GM19035 (cell line): ENCODE data around the gene B3GNT3.

ENCODE experiments used
- ATAC-seq: cut with Tn5 transposase; IDR thresholded peaks from one replicate; pipeline ENCODE4 v1.9.1; 2021; ENCODE audit not compliant: unreplicated experiment

Gene B3GNT3

GRCh38 chr19:17832443-17833208 is 37.7 kb downstream of the B3GNT3 start:
- no peak for ATAC-seq

DNA sequence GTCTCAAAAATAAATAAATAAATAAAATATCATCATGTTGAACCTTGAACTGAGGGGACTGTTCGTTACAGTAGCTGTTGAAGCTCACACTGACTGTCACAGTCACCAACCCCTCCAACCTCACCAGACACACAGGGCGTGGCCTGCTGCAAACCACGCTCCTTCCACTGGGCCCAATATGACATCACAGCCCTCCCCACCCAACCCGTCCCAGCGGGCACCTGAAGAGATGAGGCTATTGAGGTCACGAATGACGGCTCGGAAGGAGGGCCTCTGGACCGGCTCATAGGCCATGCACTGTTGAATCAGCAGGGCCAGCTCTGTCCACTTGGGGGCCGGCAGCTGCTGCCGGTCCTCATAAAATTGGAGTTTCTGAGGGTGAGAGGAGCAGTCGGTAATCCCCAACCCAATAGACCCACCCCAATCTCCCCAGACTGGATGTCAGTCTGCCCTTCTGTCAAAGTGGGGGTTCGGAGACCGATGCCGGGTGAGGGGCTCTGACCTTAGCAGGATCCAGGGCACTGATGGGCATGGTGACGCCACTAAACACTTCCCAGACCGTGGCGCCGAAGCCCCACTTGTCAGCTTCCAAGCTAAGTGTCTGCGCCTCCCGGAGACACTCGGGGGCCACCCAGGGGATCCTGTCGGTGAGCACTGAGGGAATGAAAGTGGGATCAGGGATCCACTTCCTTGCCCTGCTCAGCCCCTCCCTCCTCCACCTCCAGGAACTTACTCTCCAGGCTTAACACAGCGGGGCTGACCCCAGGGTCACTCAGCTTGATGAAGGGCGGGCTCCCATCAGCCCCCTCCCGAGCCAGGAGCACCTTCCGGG is 39.6 kb downstream of the B3GNT3 start:
- ATAC-seq = no peak

GRCh38 chr19:17835182-17836006 is 40.5 kb downstream of the B3GNT3 start:
- no peak for ATAC-seq

DNA sequence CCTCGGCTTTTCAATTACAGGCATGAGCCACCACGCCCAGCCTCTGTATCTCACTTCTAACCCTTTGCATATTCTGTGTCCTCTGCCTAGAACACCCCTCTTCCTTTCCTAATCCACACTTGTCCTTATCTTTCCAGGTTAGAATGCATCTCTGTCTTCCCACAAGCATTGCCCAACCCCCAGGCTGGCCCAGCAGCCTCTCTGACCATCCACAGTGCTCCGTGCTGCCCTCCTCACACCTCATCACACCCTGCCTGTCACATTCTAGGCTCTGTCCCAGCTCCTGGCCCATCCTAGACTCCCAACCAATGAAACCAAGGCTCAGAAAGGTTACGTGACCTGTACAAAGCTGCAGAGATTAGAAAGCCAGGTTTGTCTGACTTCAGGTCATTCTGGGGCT is 41.6 kb downstream of the B3GNT3 start:
- ATAC-seq = no peak

DNA sequence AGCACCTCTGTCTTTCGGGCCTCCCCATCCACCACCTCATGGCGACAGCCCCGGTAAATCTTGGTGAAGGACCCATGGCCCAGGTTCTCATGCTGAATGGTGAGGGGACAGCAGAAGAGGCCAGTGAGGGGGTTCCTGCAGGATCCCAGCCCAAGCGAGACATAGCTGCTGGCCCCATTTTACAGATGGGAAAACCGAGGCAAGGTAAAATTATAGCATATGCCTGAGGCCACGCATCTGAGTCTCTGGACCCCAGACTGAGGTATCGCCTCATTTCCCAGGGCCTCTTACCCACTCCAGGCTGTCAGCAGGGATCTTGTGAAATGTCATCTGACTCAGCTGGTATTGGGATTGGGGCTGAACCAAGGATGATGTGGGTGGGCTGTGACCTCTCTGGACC is 43.0 kb downstream of the B3GNT3 start:
- no peak for ATAC-seq

GRCh38 chr19:17840019-17840418 is 45.1 kb downstream of the B3GNT3 start:
- no peak for ATAC-seq

- no peak for ATAC-seq
Observed at GRCh38 chr19:17841371-17841809, 46.5 kb downstream of the B3GNT3 start.

DNA sequence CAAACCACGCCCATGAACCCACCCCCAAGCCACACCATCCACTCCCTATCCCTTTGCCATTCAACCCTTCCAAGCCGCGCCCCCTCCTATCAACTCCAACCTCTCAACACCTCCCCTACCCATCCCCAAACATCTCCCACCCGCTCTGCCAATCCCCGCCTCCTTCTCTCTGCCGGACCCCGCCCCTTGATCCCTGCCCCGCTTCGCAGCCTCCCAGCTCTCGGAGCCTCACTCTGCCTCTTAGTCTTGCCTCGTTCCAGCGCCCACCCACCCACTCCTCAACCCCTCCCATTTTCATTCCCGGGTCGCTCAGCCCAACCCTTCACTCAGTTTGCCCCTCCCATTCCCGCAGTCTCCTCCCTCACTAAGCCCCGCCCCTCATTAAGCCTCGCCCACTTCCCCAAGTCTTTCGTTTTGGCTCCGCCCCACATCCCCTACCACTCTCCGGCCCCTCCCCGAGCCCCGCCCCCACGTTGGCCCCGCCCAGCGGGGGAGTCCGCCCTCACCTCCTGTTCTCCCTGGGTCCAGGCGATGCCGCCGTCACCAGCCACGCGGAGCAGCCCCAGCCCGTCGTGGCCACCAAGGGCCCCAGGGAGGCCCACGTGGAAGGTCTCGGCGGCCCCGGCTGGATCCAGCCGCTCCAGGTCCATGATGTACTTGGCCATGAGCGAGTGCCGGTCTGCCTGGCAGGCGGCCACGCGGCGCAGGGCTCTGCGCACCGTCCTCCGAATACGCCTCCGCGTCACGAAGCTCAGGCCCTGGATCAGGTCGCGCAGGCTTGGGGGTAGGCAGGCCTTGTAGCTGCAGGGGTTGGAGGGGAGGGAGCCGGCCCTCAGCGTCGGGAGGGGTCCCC is 47.1 kb downstream of the B3GNT3 start:
- ATAC-seq = no peak

DNA sequence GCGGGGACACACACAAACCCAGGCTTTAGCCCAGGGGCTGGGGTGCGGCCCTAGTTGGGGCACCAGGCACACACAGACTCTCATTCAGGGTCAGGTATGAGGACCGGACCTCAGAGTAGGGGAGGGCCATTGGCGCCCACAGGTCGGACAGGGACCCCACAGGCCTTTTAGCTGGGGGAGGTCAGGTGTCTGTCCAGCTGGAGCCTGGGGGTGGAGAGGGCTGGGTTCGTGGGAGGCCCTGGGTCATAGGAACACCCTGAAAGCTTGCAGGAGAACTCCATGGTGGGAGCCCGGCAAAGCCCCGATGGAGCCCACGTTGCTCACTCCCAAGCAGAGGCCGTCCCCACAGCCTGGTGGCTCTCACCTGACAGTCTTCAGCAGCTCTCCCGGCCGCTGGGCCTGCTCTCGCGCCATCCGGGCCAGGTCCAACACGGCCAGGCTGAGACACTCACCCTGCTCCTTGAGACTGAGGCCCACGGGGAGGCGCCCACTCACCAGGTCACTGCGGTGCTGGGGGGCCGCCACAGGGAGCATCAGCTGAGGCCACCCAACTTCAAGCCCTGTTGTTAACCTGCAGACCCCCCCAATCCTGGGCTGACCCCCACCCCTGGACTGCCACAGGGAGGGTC is 47.8 kb downstream of the B3GNT3 start:
- ATAC-seq = no peak

DNA sequence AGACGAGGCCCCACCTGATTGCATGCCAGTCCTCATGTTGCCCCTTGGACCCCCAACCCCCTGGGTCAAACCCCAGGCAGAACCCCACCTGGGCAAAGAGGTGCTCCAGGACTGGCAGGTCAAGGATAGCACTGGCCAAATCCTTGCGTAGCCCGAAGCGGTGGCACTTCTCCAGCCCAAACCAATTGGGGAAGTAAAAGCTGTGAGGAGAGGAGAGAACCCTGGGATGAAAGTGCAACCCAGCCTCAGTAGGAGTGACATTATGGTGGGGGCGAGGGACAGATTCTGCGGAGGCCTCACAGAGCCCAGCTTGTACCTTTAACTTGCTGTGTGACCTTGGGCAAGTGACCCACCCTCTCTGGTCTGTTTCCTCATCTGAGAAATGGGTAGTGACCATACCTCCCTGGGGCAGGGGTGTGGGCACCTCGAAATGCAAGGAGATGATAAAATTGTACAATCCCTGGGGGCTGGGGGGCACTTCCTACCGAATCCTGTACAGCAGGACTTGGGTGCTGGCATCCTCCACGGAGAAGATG is 48.4 kb downstream of the B3GNT3 start:
- no peak for ATAC-seq

- ATAC-seq = no peak
Observed at GRCh38 chr19:17843908-17844490, 49.1 kb downstream of the B3GNT3 start.

- no peak for ATAC-seq
Observed at GRCh38 chr19:17846146-17846545, 51.2 kb downstream of the B3GNT3 start.

GRCh38 chr19:17847538-17848366 is 52.8 kb downstream of the B3GNT3 start, which contains the start of gene JAK3:
JAK3 (minus strand) TSS chr19:17847982; CDS start chr19:17844417, 3,565 bp downstream.
- peak; percentile 75 for ATAC-seq

DNA sequence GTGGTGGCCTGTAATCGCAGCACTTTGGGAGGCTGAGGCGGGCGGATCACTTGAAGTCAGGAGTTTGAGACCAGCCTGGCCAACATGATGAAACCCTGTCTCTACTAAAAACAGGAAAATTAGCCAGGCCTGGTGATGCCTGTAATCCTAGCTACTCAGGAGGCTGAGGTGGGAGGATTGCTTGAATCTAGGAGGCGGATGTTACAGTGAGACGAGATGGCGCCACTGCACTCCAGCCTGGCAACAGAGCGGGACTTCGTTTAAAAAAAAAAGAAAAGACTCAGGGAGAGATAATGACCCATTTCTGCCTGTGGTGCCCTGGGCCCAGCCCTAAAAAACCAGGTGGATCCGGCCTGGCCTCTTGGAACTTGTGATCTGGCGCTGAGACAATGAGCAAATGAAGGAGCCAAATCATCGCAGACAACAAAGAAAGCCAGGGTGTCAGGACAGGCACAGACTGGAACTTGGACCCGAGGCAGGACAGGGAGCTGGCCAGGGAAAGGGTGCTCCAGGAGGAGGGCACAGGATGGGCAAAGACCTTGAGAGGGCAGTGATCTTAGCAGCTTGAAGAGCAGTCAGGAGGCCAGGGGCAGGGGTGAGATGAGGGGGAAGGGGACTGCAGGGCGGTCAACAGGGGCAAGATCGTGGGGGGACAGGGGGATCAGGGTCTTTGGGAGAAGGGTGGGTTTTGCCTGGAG is 53.8 kb downstream of the B3GNT3 start:
- no peak for ATAC-seq

DNA sequence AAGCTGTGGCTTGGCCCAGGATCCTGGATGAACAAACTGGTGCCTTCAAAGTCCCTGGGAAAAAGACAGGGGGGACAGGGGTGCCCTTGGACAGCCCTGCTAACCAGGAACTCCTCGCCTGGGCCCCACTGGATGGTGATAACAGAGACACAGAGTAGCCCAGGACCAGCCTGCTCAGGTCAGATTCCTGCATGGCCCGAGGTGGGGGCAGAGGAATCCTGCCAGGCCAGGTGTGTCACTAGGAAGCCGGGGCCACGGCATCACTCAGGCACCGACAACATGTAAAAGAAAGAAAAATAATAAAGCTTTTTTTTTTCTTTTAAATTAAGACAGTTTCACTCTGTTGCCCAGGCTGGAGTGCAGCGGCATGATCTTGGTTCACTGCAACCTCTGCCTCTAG is 59.1 kb downstream of the B3GNT3 start:
- ATAC-seq = no peak

DNA sequence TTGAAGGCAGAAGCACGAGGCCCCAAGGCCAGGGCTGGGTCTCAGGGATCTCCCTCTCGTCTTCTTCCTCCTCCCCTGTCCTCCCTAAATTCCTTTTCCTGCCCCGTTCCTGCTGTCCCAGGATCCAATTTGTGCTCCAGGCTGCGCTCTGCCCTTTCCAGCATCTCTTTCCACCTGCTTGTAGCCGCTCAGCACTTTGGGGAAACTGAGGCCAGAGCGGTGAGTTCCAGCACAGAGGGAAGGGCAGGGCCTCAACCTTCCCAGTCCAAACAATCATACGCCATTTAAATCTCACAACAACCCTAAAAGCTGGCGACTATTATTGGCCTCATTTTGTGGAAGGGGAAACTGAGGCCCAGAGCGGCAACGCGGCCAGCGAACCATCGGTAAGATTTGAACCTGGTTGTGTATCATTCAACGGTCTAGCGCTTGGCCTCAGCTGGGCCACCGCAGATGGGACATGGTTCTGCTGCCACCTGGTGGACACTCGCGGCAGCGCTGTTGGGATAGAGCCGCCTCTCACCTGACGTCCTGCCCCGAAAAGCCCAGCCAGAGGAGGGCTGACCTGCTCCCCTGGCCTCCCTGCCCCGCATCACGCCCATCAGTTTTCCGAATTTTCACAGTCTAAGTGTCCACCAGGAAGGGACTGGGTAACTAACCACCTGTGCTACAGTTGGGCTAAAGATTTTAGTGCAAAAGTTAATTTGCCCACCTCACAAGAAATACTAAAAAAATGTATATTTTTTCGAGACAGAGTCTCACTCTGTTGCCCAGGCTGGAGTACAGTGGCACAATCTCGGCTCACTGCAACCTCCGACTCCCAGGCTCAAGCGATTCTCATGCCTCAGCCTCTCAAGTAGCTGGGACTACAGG is 60.6 kb downstream of the B3GNT3 start:
- ATAC-seq = no peak
